ENCODE results near the gene MYCBP. TPM values are rescaled to one million over a fixed set of nuclear protein-coding genes. Genes with fewer than 3 reads are reported as not detected.

MYCBP gene
- total RNA-seq, 1 donor from 2014 or later: 34.6 TPM

DNA sequence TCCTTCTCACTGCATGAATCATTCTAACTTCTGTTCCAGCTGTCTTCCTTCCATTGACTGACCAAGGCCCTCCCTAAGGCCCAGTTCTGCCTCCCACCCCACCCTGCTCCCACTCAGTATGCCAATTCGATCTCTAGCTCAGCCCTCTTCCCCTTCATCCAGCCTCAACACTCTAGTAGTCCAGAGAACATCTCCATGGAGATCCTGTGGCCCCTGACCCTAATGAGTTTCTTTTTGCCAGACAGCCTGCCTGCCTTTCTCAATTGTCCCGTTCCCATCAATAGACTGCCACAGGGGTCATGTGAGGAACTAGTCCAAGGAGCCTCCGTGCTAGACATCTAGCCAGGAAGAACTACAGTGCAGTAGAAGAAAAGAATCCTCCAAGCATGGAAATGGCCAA is 40.0 kb downstream of the MYCBP start:
- TF ChIP-seq, protein P1, sequence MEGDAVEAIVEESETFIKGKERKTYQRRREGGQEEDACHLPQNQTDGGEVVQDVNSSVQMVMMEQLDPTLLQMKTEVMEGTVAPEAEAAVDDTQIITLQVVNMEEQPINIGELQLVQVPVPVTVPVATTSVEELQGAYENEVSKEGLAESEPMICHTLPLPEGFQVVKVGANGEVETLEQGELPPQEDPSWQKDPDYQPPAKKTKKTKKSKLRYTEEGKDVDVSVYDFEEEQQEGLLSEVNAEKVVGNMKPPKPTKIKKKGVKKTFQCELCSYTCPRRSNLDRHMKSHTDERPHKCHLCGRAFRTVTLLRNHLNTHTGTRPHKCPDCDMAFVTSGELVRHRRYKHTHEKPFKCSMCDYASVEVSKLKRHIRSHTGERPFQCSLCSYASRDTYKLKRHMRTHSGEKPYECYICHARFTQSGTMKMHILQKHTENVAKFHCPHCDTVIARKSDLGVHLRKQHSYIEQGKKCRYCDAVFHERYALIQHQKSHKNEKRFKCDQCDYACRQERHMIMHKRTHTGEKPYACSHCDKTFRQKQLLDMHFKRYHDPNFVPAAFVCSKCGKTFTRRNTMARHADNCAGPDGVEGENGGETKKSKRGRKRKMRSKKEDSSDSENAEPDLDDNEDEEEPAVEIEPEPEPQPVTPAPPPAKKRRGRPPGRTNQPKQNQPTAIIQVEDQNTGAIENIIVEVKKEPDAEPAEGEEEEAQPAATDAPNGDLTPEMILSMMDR (IDR thresholded peaks at IDR 0.05; ENCODE audit: unreplicated experiment): no peak
- Mint-ChIP-seq H3K36me3 (ENCODE audit: low read depth, unreplicated experiment) (peaks cover 4% of the 10 kb centered on the region), H3K4me3 (ENCODE audit: unreplicated experiment) (no peak overlapping the region), H3K9me3 (ENCODE audit: unreplicated experiment) (no peaks in the 10 kb centered on the region), H3K27me3 (ENCODE audit: unreplicated experiment) (peaks cover 4% of the 10 kb centered on the region), H3K27ac (ENCODE audit: unreplicated experiment) (no peak overlapping the region), H3K4me1 (ENCODE audit: unreplicated experiment) (peaks cover 7% of the 10 kb centered on the region)
- DNase-seq (ENCODE audit: low spot score): no peak

DNA sequence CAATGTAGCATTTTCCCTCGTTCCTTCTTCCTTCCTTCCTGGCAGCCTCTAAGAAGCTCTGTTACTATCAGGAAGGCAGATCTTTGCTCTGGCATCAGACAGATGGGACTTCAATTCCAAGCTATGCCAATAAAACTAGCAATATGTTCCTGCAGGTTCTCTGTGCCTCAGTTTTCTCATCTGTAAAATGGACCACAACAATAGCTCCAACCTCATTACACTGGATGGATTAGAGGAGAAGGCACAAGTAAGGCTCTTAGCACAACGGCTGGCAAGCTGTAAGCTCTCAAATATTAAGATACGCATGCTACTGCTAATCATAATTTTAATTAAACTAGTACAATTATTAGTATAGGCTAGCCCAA is 40.8 kb downstream of the MYCBP start:
- Mint-ChIP-seq H3K9me3 (ENCODE audit: unreplicated experiment) (no peaks in the 10 kb centered on the region), H3K36me3 (ENCODE audit: low read depth, unreplicated experiment) (no peaks in the 10 kb centered on the region), H3K4me3 (ENCODE audit: unreplicated experiment) (no peak overlapping the region), H3K27ac (ENCODE audit: unreplicated experiment) (no peak overlapping the region), H3K27me3 (ENCODE audit: unreplicated experiment) (peaks cover 4% of the 10 kb centered on the region), H3K4me1 (ENCODE audit: unreplicated experiment) (peaks cover 7% of the 10 kb centered on the region)
- TF ChIP-seq, protein P1 (IDR thresholded peaks at IDR 0.05; ENCODE audit: unreplicated experiment): no peak
- DNase-seq (ENCODE audit: low spot score): no peak

DNA sequence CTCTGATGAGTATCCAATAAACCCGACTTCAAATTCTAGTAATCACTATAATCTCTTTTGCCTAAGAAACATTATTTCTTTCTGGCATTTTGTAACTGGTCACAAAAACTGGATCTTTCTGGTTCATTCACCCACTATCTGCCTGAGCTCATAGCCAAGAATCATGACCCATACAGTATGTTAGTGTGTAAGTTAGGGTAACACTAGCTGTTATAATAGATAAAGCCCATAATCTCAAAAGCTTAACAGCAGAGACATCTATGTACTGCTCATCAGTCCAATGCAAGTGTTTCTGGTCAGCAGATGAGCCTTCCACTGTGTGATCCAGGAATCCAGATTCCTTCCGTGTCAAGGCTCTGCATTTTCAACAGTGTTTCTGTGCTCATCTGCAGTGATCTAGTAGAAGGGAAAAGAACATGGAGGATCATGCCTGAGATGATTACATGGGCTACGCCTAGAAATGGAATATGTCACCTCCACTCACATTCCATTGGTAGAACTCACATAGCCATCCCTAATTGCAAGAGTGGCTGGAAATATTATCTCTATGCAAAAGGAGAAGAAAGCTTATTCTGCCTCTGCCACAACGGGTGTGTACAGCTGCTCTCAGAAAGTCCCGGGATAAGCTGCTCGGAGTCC is 41.3 kb downstream of the MYCBP start:
- H3K36me3 Mint-ChIP-seq (ENCODE audit: low read depth, unreplicated experiment): no peaks in the 10 kb centered on the region
- TF ChIP-seq, protein P1 (IDR thresholded peaks at IDR 0.05; ENCODE audit: unreplicated experiment): no peak
- peaks cover 4% of the 10 kb centered on the region for H3K27me3 Mint-ChIP-seq (ENCODE audit: unreplicated experiment)
- H3K9me3 Mint-ChIP-seq (ENCODE audit: unreplicated experiment): no peaks in the 10 kb centered on the region
- DNase-seq (ENCODE audit: low spot score): no peak
- H3K4me3 Mint-ChIP-seq (ENCODE audit: unreplicated experiment): no peak overlapping the region
- H3K27ac Mint-ChIP-seq (ENCODE audit: unreplicated experiment): no peak overlapping the region
- peaks cover 7% of the 10 kb centered on the region for H3K4me1 Mint-ChIP-seq (ENCODE audit: unreplicated experiment)

DNA sequence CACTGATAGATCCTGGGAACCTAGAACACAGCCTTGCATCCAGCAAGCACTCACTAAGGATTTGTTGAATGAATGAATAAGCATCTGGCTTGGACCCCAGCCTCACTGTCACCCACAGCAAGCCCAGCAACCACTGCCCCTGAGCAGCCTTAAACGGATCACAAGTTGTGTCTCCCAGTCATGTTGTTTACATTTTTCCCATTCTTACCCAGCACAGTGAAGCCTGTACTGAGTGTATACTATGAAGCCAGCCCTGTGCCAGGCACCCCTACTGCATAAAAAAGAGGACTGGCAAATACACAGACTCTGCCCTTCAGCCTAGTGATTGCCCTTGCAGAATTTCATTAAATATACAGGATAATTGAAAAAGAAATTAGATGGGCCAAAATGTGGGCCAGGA is 43.8 kb downstream of the MYCBP start:
- no peak overlapping the region for H3K4me3 Mint-ChIP-seq (ENCODE audit: unreplicated experiment)
- H3K27ac Mint-ChIP-seq (ENCODE audit: unreplicated experiment): no peak overlapping the region
- no peaks in the 10 kb centered on the region for H3K9me3 Mint-ChIP-seq (ENCODE audit: unreplicated experiment)
- peaks cover 10% of the 10 kb centered on the region for H3K27me3 Mint-ChIP-seq (ENCODE audit: unreplicated experiment)
- TF ChIP-seq, protein P1 (IDR thresholded peaks at IDR 0.05; ENCODE audit: unreplicated experiment): no peak
- H3K4me1 Mint-ChIP-seq (ENCODE audit: unreplicated experiment): peaks cover 7% of the 10 kb centered on the region
- no peaks in the 10 kb centered on the region for H3K36me3 Mint-ChIP-seq (ENCODE audit: low read depth, unreplicated experiment)
- no peak for DNase-seq (ENCODE audit: low spot score)

DNA sequence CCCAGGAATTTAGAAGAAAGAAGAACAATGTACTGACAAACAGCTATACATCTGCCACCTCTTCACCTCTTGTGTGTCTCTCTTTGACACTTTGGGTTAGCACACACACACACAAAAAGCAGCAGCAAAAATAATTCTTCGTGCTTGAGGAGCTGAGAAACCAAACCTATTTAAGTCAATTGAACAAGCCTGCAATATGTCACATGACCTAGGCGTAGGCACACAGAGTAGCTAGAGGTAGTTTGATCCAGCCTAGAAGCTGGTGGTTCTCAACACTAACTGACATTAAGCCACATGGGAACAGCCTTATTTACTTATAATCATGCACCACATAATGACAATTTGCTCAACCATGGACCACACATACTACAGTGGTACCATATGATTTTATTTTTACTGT is 45.8 kb downstream of the MYCBP start:
- Mint-ChIP-seq H3K27me3 (ENCODE audit: unreplicated experiment) (peaks cover 6% of the 10 kb centered on the region), H3K36me3 (ENCODE audit: low read depth, unreplicated experiment) (no peaks in the 10 kb centered on the region), H3K9me3 (ENCODE audit: unreplicated experiment) (no peaks in the 10 kb centered on the region), H3K4me1 (ENCODE audit: unreplicated experiment) (no peaks in the 10 kb centered on the region), H3K4me3 (ENCODE audit: unreplicated experiment) (no peak overlapping the region), H3K27ac (ENCODE audit: unreplicated experiment) (no peak overlapping the region)
- no peak for DNase-seq (ENCODE audit: low spot score)
- TF ChIP-seq, protein P1 (IDR thresholded peaks at IDR 0.05; ENCODE audit: unreplicated experiment): no peak
